ENCODE results near the gene TRMT61A. TPM values are rescaled to one million over a fixed set of nuclear protein-coding genes. Genes with fewer than 3 reads are reported as not detected.

TRMT61A gene
- total RNA-seq, 4 donors from 2014 or later, result 14.9 to 24.4 (median 21.3) TPM

- Histone ChIP-seq H3K27ac (no peak overlapping the region), H3K9me3 (no peaks in the 10 kb centered on the region), H3K4me1 (peaks cover 13 to 38% of the 10 kb centered on the region in 2 donors), H3K4me3 (replicated peaks in 1 of 3) (no peak overlapping the region), H3K36me3 (peaks cover 0 to 14% of the 10 kb centered on the region in 2 donors), H3K27me3 (no peaks in the 10 kb centered on the region)
- no peak for TF ChIP-seq CTCF (IDR thresholded peaks at IDR 0.05)
- no peak for TF ChIP-seq POLR2A (IDR thresholded peaks at IDR 0.05)
- WGBS, 2 donors, result 93% methylated on average over 9 to 12 of the region's 12 CpGs
- DNase-seq, result no peak
- intact Hi-C loops (cut with DNase I), result loop anchor here (5.0 to 10.0 kb wide), 2 partner anchors 49 to 336 kb away; partner anchors contain the start of gene KLC1
Observed at GRCh38 chr14:103578401-103579075, 49.5 kb downstream of the TRMT61A start.

GRCh38 chr14:103581206-103581605, 52.2 kb downstream of the TRMT61A start:
- no peaks in the 10 kb centered on the region for H3K9me3 ChIP-seq
- H3K27ac ChIP-seq, result no peak overlapping the region
- peaks cover 0 to 14% of the 10 kb centered on the region in 2 donors for H3K36me3 ChIP-seq
- DNase-seq, result no peak
- intact Hi-C loops (cut with DNase I), result no loop called here
- WGBS, 2 donors, result 96 to 97% methylated on average over 11 of the region's 11 CpGs
- H3K27me3 ChIP-seq, result no peaks in the 10 kb centered on the region
- no peak overlapping the region for H3K4me3 ChIP-seq (replicated peaks in 1 of 3)
- TF ChIP-seq POLR2A (IDR thresholded peaks at IDR 0.05) (no peak), CTCF (IDR thresholded peaks at IDR 0.05) (no peak)
- peaks cover 9 to 12% of the 10 kb centered on the region in 2 donors for H3K4me1 ChIP-seq

- H3K4me3 ChIP-seq (replicated peaks in 1 of 3), result no peak overlapping the region
- no peaks in the 10 kb centered on the region for H3K9me3 ChIP-seq
- peaks cover 0 to 14% of the 10 kb centered on the region in 2 donors for H3K36me3 ChIP-seq
- 94 to 95% methylated on average over 11 to 22 of the region's 26 CpGs for WGBS, 2 donors
- H3K27me3 ChIP-seq, result no peaks in the 10 kb centered on the region
- no peak for DNase-seq
- H3K4me1 ChIP-seq, result peaks cover 1 to 4% of the 10 kb centered on the region in 2 donors
- no peak for TF ChIP-seq CTCF (IDR thresholded peaks at IDR 0.05)
- no peak for TF ChIP-seq POLR2A (IDR thresholded peaks at IDR 0.05)
- no peak overlapping the region for H3K27ac ChIP-seq
- intact Hi-C loops (cut with DNase I), result no loop called here
Observed at GRCh38 chr14:103581954-103582703, 53.1 kb downstream of the TRMT61A start.

GRCh38 chr14:103584326-103584915, 55.4 kb downstream of the TRMT61A start:
- no peak overlapping the region for H3K27ac ChIP-seq
- H3K4me1 ChIP-seq, result no peaks in the 10 kb centered on the region
- peaks cover 0 to 6% of the 10 kb centered on the region in 2 donors for H3K36me3 ChIP-seq
- H3K9me3 ChIP-seq, result no peaks in the 10 kb centered on the region
- no peak for TF ChIP-seq CTCF (IDR thresholded peaks at IDR 0.05)
- no peak for TF ChIP-seq POLR2A (IDR thresholded peaks at IDR 0.05)
- H3K4me3 ChIP-seq (replicated peaks in 1 of 3), result no peak overlapping the region
- no peak for DNase-seq
- whole genome bisulfite sequencing, 2 donors, result 87 to 88% methylated on average over 11 of the region's 11 CpGs
- intact Hi-C loops (cut with DNase I), result no loop called here
- H3K27me3 ChIP-seq, result no peaks in the 10 kb centered on the region

Small RNAs within 50 kb of the gene (small RNA-seq; reads per million reads assigned to genes)
- not detected for gene RNU4-68P
- gene RNU7-160P, result not detected

Other genes with a start within 250 kb of the TRMT61A start
- gene EIF5, start 195.0 kb upstream of the TRMT61A start, total RNA-seq, result 100 to 1,000 TPM; 257 to 428 (median 329) TPM
- gene MARK3, start 143.8 kb upstream of the TRMT61A start, total RNA-seq, result 100 to 1,000 TPM; 105 to 164 (median 114) TPM
- gene CKB, start 6.4 kb upstream of the TRMT61A start, total RNA-seq, result 100 to 1,000 TPM; 190 to 373 (median 266) TPM
- 10 to 100 TPM; 39.4 to 77.5 (median 44.4) TPM for gene BAG5, start 33.5 kb downstream of the TRMT61A start, total RNA-seq
- 10 to 100 TPM; 25.9 to 50.4 (median 33.6) TPM for gene COA8, start 33.8 kb downstream of the TRMT61A start, total RNA-seq
- gene KLC1, start 100.0 kb downstream of the TRMT61A start, total RNA-seq, result 100 to 1,000 TPM; 236 to 340 (median 281) TPM
- gene XRCC3, start 186.3 kb downstream of the TRMT61A start, total RNA-seq, result 10 to 100 TPM in 1 of 4 donors, 1 to 10 TPM in 3; 3.3 to 15.7 (median 7.9) TPM
- 100 to 1,000 TPM; 113 to 167 (median 131) TPM for gene ZFYVE21, start 186.6 kb downstream of the TRMT61A start, total RNA-seq

Measured in thyroid gland (tissue), 4 donors.